Fibroblast of villous mesenchyme (primary cell): ENCODE measurements around the gene KCNQ4. TPM values are rescaled to one million over a fixed set of nuclear protein-coding genes. Genes with fewer than 3 reads are reported as not detected.

Experiments
- DNase-seq: peaks from one replicate; pipeline ENCODE4 v3.0.0-alpha.2; 2010; ENCODE audit warnings: low read depth
- H3K4me3 ChIP-seq: 2 replicates; pipeline ENCODE4 v1.5.1; 2011; ENCODE audit warnings: low read depth, mild to moderate bottlenecking, low read length
- CTCF ChIP-seq: IDR thresholded peaks from 2 replicates; pipeline ENCODE4 v1.5.1; 2012; ENCODE audit warnings: low read depth, mild to moderate bottlenecking, low read length; ENCODE audit not compliant: insufficient read depth
- total RNA-seq: library from RNA; depleted of rRNA; stranded (reverse); fragments of >200 nt; gene quantifications from 2 replicates; pipeline ENCODE4 v1.2.3, GENCODE V29; 2012

The KCNQ4 gene
- total RNA-seq, 1 donor = under 0.01 TPM

GRCh38 chr1:40795811-40796586, 12.4 kb downstream of the KCNQ4 start:
- TF ChIP-seq CTCF = no peak
- DNase-seq = no peak
- H3K4me3 ChIP-seq = no peak overlapping the region

GRCh38 chr1:40796939-40797667, 13.5 kb downstream of the KCNQ4 start:
- no peak overlapping the region for H3K4me3 ChIP-seq
- TF ChIP-seq CTCF = no peak
- DNase-seq = no peak

- H3K4me3 ChIP-seq = no peak overlapping the region
- no peak for TF ChIP-seq CTCF
- DNase-seq = no peak
These were observed 14.1 kb downstream of the KCNQ4 start for GRCh38 chr1:40797668-40798010.

GRCh38 chr1:40798366-40799281, 15.0 kb downstream of the KCNQ4 start:
- DNase-seq = no peak
- no peak for TF ChIP-seq CTCF
- H3K4me3 ChIP-seq = no peak overlapping the region

- no peak overlapping the region for H3K4me3 ChIP-seq
- DNase-seq = peak; percentile 16
- no peak for TF ChIP-seq CTCF
These were observed 15.8 kb downstream of the KCNQ4 start for GRCh38 chr1:40799351-40799867.

GRCh38 chr1:40801742-40802077, 18.1 kb downstream of the KCNQ4 start:
- DNase-seq = no peak
- TF ChIP-seq CTCF = no peak
- peak overlapping the region; percentile 48 for H3K4me3 ChIP-seq
